Measurements from ENCODE around the gene TBX5.

TBX5 gene

GRCh38 chr12:114408471-114408885 lies 2.5 kb upstream of the TBX5 start:
- in situ Hi-C loops (cut with MboI; ENCODE audit: low sequenced_read_pairs, unreplicated experiment): loop anchor here (25.0 kb wide), 1 partner anchor 946 kb away; the partner anchor contains the start of gene LHX5
- peak; percentile 7 for DNase-seq (ENCODE audit: low spot score)
- no peak for TF ChIP-seq CTCF (IDR thresholded peaks at IDR 0.05; ENCODE audit: borderline replicate concordance, control extremely low read depth, extremely low read depth, insufficient read depth, missing control alignments)

GRCh38 chr12:114407842-114408411 lies 2.0 kb upstream of the TBX5 start:
- in situ Hi-C loops (cut with MboI; ENCODE audit: low sequenced_read_pairs, unreplicated experiment): loop anchor here (25.0 kb wide), 1 partner anchor 946 kb away; the partner anchor contains the start of gene LHX5
- DNase-seq (ENCODE audit: low spot score): peak; percentile 23
- TF ChIP-seq CTCF (IDR thresholded peaks at IDR 0.05; ENCODE audit: borderline replicate concordance, control extremely low read depth, extremely low read depth, insufficient read depth, missing control alignments): no peak

- in situ Hi-C loops (cut with MboI; ENCODE audit: low sequenced_read_pairs, unreplicated experiment): loop anchor here (25.0 kb wide), 1 partner anchor 945 kb away; the partner anchor contains the start of gene LHX5
- no peak for TF ChIP-seq CTCF (IDR thresholded peaks at IDR 0.05; ENCODE audit: borderline replicate concordance, control extremely low read depth, extremely low read depth, insufficient read depth, missing control alignments)
- DNase-seq (ENCODE audit: low spot score): peak; percentile 12
Observed at GRCh38 chr12:114406984-114407841, 1.3 kb upstream of the TBX5 start.

GRCh38 chr12:114406316-114406983 lies 506 bp upstream of the TBX5 start:
- DNase-seq (ENCODE audit: low spot score): peak; percentile 20
- no peak for TF ChIP-seq CTCF (IDR thresholded peaks at IDR 0.05; ENCODE audit: borderline replicate concordance, control extremely low read depth, extremely low read depth, insufficient read depth, missing control alignments)
- in situ Hi-C loops (cut with MboI; ENCODE audit: low sequenced_read_pairs, unreplicated experiment): loop anchor here (25.0 kb wide), 1 partner anchor 944 kb away; the partner anchor contains the start of gene LHX5

- DNase-seq (ENCODE audit: low spot score): peak; percentile 32
- no peak for TF ChIP-seq CTCF (IDR thresholded peaks at IDR 0.05; ENCODE audit: borderline replicate concordance, control extremely low read depth, extremely low read depth, insufficient read depth, missing control alignments)
- in situ Hi-C loops (cut with MboI; ENCODE audit: low sequenced_read_pairs, unreplicated experiment): loop anchor here (25.0 kb wide), 1 partner anchor 943 kb away; the partner anchor contains the start of gene LHX5
Observed at GRCh38 chr12:114404926-114405518, 922 bp downstream of the TBX5 start.

Data from GM13976 (cell line).